ENCODE results near the gene RFXANK. TPM values are rescaled to one million over a fixed set of nuclear protein-coding genes. Genes with fewer than 3 reads are reported as not detected.

RFXANK gene
- total RNA-seq, 2 experiments from 2014 or later, result 110 to 121 TPM

GRCh38 chr19:19232261-19232721 is 40.2 kb downstream of the RFXANK start:
- DNase-seq (no peak), ATAC-seq (no peak)
- Mint-ChIP-seq H3K27me3 (peaks cover 10% of the 10 kb centered on the region), H3K4me3 (no peak overlapping the region), H3K4me1 (no peaks in the 10 kb centered on the region), H3K27ac (no peak overlapping the region), H3K9me3 (ENCODE audit: low read depth) (peaks cover 6% of the 10 kb centered on the region), H3K36me3 (no peaks in the 10 kb centered on the region)
- CTCF ChIA-PET, result no interaction called here

- H3K4me3 Mint-ChIP-seq, result no peak overlapping the region
- DNase-seq (no peak), ATAC-seq (no peak)
- no peaks in the 10 kb centered on the region for H3K36me3 Mint-ChIP-seq
- CTCF ChIA-PET, result interaction anchor here (1.6 kb wide), 1 partner anchor 60 kb away, joined by 4 read pairs; no protein-coding TSS in a partner anchor
- peaks cover 6% of the 10 kb centered on the region for H3K9me3 Mint-ChIP-seq (ENCODE audit: low read depth)
- H3K4me1 Mint-ChIP-seq, result no peaks in the 10 kb centered on the region
- H3K27me3 Mint-ChIP-seq, result peaks cover 6% of the 10 kb centered on the region
- H3K27ac Mint-ChIP-seq, result no peak overlapping the region
Measured at GRCh38 chr19:19234220-19234816, 42.3 kb downstream of the RFXANK start.

- Mint-ChIP-seq H3K4me1 (no peaks in the 10 kb centered on the region), H3K36me3 (no peaks in the 10 kb centered on the region), H3K4me3 (no peak overlapping the region), H3K9me3 (ENCODE audit: low read depth) (peaks cover 6% of the 10 kb centered on the region), H3K27me3 (peaks cover 6% of the 10 kb centered on the region), H3K27ac (no peak overlapping the region)
- CTCF ChIA-PET, result interaction anchor here (1.5 kb wide), 1 partner anchor 11 kb away, joined by 3 read pairs; no protein-coding TSS in a partner anchor
- no peak for ATAC-seq
- DNase-seq, result no peak
Measured at GRCh38 chr19:19236173-19236572, 44.1 kb downstream of the RFXANK start.

GRCh38 chr19:19238126-19238894 is 46.3 kb downstream of the RFXANK start:
- DNase-seq (no peak), ATAC-seq (no peak)
- CTCF ChIA-PET, result no interaction called here
- Mint-ChIP-seq H3K36me3 (no peaks in the 10 kb centered on the region), H3K4me3 (no peak overlapping the region), H3K4me1 (no peaks in the 10 kb centered on the region), H3K9me3 (ENCODE audit: low read depth) (peaks cover 6% of the 10 kb centered on the region), H3K27ac (no peak overlapping the region), H3K27me3 (peaks cover 3% of the 10 kb centered on the region)

GRCh38 chr19:19239675-19240074 is 47.6 kb downstream of the RFXANK start:
- Mint-ChIP-seq H3K27me3 (peaks cover 3% of the 10 kb centered on the region), H3K9me3 (ENCODE audit: low read depth) (peaks cover 6% of the 10 kb centered on the region), H3K4me1 (no peaks in the 10 kb centered on the region), H3K4me3 (no peak overlapping the region), H3K36me3 (no peaks in the 10 kb centered on the region), H3K27ac (no peak overlapping the region)
- CTCF ChIA-PET, result no interaction called here
- no peak for ATAC-seq
- no peak for DNase-seq

GRCh38 chr19:19240476-19240875 is 48.4 kb downstream of the RFXANK start:
- Mint-ChIP-seq H3K4me3 (no peak overlapping the region), H3K27me3 (peaks cover 3% of the 10 kb centered on the region), H3K9me3 (ENCODE audit: low read depth) (peaks cover 6% of the 10 kb centered on the region), H3K36me3 (no peaks in the 10 kb centered on the region), H3K27ac (no peak overlapping the region), H3K4me1 (no peaks in the 10 kb centered on the region)
- CTCF ChIA-PET, result no interaction called here
- DNase-seq (no peak), ATAC-seq (no peak)

GRCh38 chr19:19250196-19250801 is 58.2 kb downstream of the RFXANK start:
- DNase-seq (no peak), ATAC-seq (no peak)
- Mint-ChIP-seq H3K4me1 (no peaks in the 10 kb centered on the region), H3K36me3 (no peaks in the 10 kb centered on the region), H3K27ac (no peak overlapping the region), H3K27me3 (peaks cover 27% of the 10 kb centered on the region), H3K4me3 (no peak overlapping the region), H3K9me3 (ENCODE audit: low read depth) (no peaks in the 10 kb centered on the region)
- CTCF ChIA-PET, result no interaction called here

Other genes with a start within 250 kb of the RFXANK start
- 100 to 1,000 TPM; 126 to 192 TPM for gene SUGP2, start 158.7 kb upstream of the RFXANK start, total RNA-seq
- gene ARMC6, start 158.7 kb upstream of the RFXANK start, total RNA-seq, result 10 to 100 TPM; 30.8 to 39.0 TPM
- gene SLC25A42, start 128.3 kb upstream of the RFXANK start, total RNA-seq, result 10 to 100 TPM; 15.6 to 18.7 TPM
- gene TMEM161A, start 53.8 kb upstream of the RFXANK start, total RNA-seq, result 10 to 100 TPM; 22.0 to 25.1 TPM
- gene MEF2B, start 22.0 kb upstream of the RFXANK start, total RNA-seq, result 1 to 10 TPM; 3.2 to 7.2 TPM
- gene BORCS8, start 106 bp upstream of the RFXANK start, total RNA-seq, result 10 to 100 TPM; 33.1 to 34.8 TPM
- 10 to 100 TPM; 32.8 to 33.0 TPM for gene NR2C2AP, start 11.2 kb downstream of the RFXANK start, total RNA-seq
- under 1 TPM in 1 of 2 experiments, not detected in 1; 0.05 TPM for gene NCAN, start 19.7 kb downstream of the RFXANK start, total RNA-seq
- gene TM6SF2, start 81.0 kb downstream of the RFXANK start, total RNA-seq, result not detected
- 10 to 100 TPM; 65.2 to 71.1 TPM for gene SUGP1, start 128.3 kb downstream of the RFXANK start, total RNA-seq
- 10 to 100 TPM; 80.6 to 82.4 TPM for gene MAU2, start 128.6 kb downstream of the RFXANK start, total RNA-seq
- 100 to 1,000 TPM; 159 to 161 TPM for gene GATAD2A, start 213.4 kb downstream of the RFXANK start, total RNA-seq

All from activated CD8-positive, alpha-beta memory T cell treated with anti-CD3 and anti-CD28 coated beads, Interleukin-2, amount 10 ng/mL, durations not matched to agents 7 days and 5 days (primary cell).